Spleen (tissue), 11 donors: ENCODE measurements around the gene ELP6. TPM values are rescaled to one million over a fixed set of nuclear protein-coding genes. Genes with fewer than 3 reads are reported as not detected.

Source experiments
- DNase-seq: peaks from one replicate; pipeline ENCODE4 v3.0.0-alpha.2; 2020
- H3K27ac ChIP-seq, 8 donors: fragments of 200-600 bp; sonication (generic) in 7 of 8; 1 replicate in 4 of 8; 2 replicates in 4 of 8; pipeline versions ENCODE4 v1.5.0 to v1.8.0; 2016 to 2021; ENCODE audit warnings: inconsistent platforms in 4 of 8, mild to moderate bottlenecking in 4 of 8, moderate library complexity in 1 of 8
- H3K27me3 ChIP-seq, 7 donors: fragments of 200-600 bp; sonication (generic) in 6 of 7; replicated peaks in 1 of 7; 1 replicate in 4 of 7; 2 replicates in 3 of 7; pipeline versions ENCODE4 v1.5.0 to v1.8.0; 2016 to 2021; ENCODE audit warnings: inconsistent platforms in 3 of 7, mild to moderate bottlenecking in 1 of 7
- H3K36me3 ChIP-seq, 6 donors: fragments of 200-600 bp; sonication (generic) in 5 of 6; 1 replicate in 4 of 6; 2 replicates in 2 of 6; pipeline versions ENCODE4 v1.5.0 to v1.8.0; 2016 to 2021; ENCODE audit warnings: inconsistent platforms in 2 of 6
- H3K4me1 ChIP-seq, 6 donors: fragments of 200-600 bp; sonication (generic) in 5 of 6; 1 replicate in 3 of 6; 2 replicates in 3 of 6; pipeline versions ENCODE4 v1.5.0 to v1.8.0; 2016 to 2021; ENCODE audit warnings: inconsistent platforms in 3 of 6
- H3K4me3 ChIP-seq, 8 donors: fragments of 200-600 bp; sonication (generic) in 7 of 8; 1 replicate in 4 of 8; 2 replicates in 4 of 8; pipeline versions ENCODE4 v1.5.0 to v1.8.0; 2016 to 2021; ENCODE audit warnings: inconsistent platforms in 4 of 8, mild to moderate bottlenecking in 4 of 8, moderate library complexity in 2 of 8
- H3K9me3 ChIP-seq, 8 donors: fragments of 200-600 bp; sonication (generic) in 7 of 8; 1 replicate in 4 of 8; 2 replicates in 4 of 8; pipeline versions ENCODE4 v1.5.0 to v1.8.0; 2016 to 2021; ENCODE audit warnings: inconsistent platforms in 4 of 8
- POLR2A ChIP-seq, 3 donors: fragments of 450-650 bp; IDR thresholded peaks; one replicate each; pipeline ENCODE4 v1.5.1; 2017; ENCODE audit warnings: antibody characterized with exemption in 3 of 3, mild to moderate bottlenecking in 1 of 3
- POLR2AphosphoS5 ChIP-seq, 3 donors: sonication (generic); formaldehyde crosslinking; IDR thresholded peaks; one replicate each; pipeline ENCODE4 v1.5.1; 2017; ENCODE audit warnings: antibody characterized with exemption in 3 of 3
- WGBS, 5 donors: extraction: QIAGEN DNeasy Blood & Tissue Kit in 3 of 5; methylation state at CpG; one replicate each; pipeline versions ENCODE4 v1.1.5 to v1.1.7; 2013 to 2018; 5-methylcytosine and 5-hydroxymethylcytosine counted together
- intact Hi-C: fragments of 100-400 bp; cut with DNase I; formaldehyde crosslinking; loops from one replicate; pipeline ENCODE4 v1.15.0; 2023; ENCODE audit warnings: low total_unique reads
- polyA plus RNA-seq, 3 donors: library from polyadenylated mRNA; stranded (reverse); fragments of 200-250 nt; gene quantifications; one replicate each; pipeline ENCODE4 v1.2.1, GENCODE V29; 2013
- total RNA-seq, 7 donors: library from RNA; depleted of rRNA in 3 of 7; stranded (reverse); fragments of >200 nt in 3 of 7; fragmentation: NEBNext Ultra II Directional in 4 of 7; extraction: Animal tissue kit (Norgen Biotek cat#: 25700) in 4 of 7; gene quantifications; one replicate each; pipeline versions ENCODE4 v1.1.0 to v1.2.1, GENCODE V29; 2016 to 2021
- TF ChIP-seq, protein P1 (sequence below), 11 experiments: fragments of 200-600 bp in 7 of 11; fragments of 450-650 bp in 4 of 11; sonication (generic) in 4 of 11; IDR thresholded peaks in 8 of 11; conservative IDR thresholded peaks in 3 of 11; 1 replicate in 7 of 11; 2 replicates in 4 of 11; pipeline versions ENCODE4 v1.4.0 to v1.8.0; 2016 to 2021; ENCODE audit warnings: antibody characterized with exemption in 11 of 11, inconsistent platforms in 4 of 11, mild to moderate bottlenecking in 1 of 11
- donor health status: healthy with polysubstance abuse.
- donor health status: DM: no; HTN: no; CAD: no; lungs with moderate emphysema.
- donor health status: DM: no; HTN: no; CAD: no.
- donor health status: Bipolar disorder and iron deficiency.
- donor health status: healthy.
- donor health status: DM: no; HTN: no; CAD: no.
- donor health status: DM: yes; HTN: yes; CAD: no.

ELP6 gene
- total and polyA plus RNA-seq, 10 donors, result 16.6 to 35.6 (median 25.7) TPM

DNA sequence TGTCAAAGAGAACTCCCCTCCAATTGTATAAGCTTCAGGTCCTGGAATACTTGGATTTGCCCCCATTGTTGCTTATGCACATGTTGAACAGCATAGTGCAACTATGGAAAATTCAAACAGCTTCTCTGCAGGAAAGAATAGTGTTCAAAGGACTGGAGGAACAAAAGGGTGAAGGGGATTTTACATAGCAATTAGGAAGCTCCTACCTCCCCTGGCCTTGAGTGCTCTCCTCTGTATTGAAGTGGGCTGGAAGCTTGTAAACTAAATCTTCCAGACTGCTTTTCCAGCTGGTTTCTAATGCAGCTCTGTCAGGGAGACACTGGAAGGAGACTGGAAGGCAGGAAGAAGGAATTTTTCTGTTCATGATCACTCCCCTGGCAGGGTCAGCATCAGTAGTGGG lies 7.2 kb upstream of the ELP6 start:
- Histone ChIP-seq H3K27ac (no peak overlapping the region), H3K4me3 (no peak overlapping the region), H3K36me3 (no peaks in the 10 kb centered on the region), H3K27me3 (no peaks in the 10 kb centered on the region), H3K9me3 (no peaks in the 10 kb centered on the region), H3K4me1 (peaks cover 0 to 9% (median 5%) of the 10 kb centered on the region in 6 donors)
- TF ChIP-seq, protein P1, sequence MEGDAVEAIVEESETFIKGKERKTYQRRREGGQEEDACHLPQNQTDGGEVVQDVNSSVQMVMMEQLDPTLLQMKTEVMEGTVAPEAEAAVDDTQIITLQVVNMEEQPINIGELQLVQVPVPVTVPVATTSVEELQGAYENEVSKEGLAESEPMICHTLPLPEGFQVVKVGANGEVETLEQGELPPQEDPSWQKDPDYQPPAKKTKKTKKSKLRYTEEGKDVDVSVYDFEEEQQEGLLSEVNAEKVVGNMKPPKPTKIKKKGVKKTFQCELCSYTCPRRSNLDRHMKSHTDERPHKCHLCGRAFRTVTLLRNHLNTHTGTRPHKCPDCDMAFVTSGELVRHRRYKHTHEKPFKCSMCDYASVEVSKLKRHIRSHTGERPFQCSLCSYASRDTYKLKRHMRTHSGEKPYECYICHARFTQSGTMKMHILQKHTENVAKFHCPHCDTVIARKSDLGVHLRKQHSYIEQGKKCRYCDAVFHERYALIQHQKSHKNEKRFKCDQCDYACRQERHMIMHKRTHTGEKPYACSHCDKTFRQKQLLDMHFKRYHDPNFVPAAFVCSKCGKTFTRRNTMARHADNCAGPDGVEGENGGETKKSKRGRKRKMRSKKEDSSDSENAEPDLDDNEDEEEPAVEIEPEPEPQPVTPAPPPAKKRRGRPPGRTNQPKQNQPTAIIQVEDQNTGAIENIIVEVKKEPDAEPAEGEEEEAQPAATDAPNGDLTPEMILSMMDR (IDR thresholded peaks at IDR 0.05 in 8 of 11, conservative IDR thresholded peaks at IDR 0.05 in 3 of 11), result no peak
- intact Hi-C loops, result loop anchor here (5.0 kb wide), 1 partner anchor 267 kb away; no protein-coding TSS in a partner anchor
- no peak for DNase-seq

GRCh38 chr3:47517937-47518336 lies 4.4 kb upstream of the ELP6 start:
- Histone ChIP-seq H3K36me3 (no peaks in the 10 kb centered on the region), H3K27ac (no peak overlapping the region), H3K9me3 (no peaks in the 10 kb centered on the region), H3K4me3 (no peak overlapping the region), H3K4me1 (peaks cover 0 to 16% (median 12%) of the 10 kb centered on the region in 6 donors), H3K27me3 (no peaks in the 10 kb centered on the region)
- WGBS, 5 donors, result 85 to 97% (median 95%) methylated on average over 2 of the region's 2 CpGs
- no peak for TF ChIP-seq POLR2A (IDR thresholded peaks at IDR 0.05)
- TF ChIP-seq POLR2AphosphoS5 (IDR thresholded peaks at IDR 0.05), result no peak
- TF ChIP-seq, protein P1 (IDR thresholded peaks at IDR 0.05 in 8 of 11, conservative IDR thresholded peaks at IDR 0.05 in 3 of 11), result no peak
- intact Hi-C loops, result no loop called here
- DNase-seq, result no peak

DNA sequence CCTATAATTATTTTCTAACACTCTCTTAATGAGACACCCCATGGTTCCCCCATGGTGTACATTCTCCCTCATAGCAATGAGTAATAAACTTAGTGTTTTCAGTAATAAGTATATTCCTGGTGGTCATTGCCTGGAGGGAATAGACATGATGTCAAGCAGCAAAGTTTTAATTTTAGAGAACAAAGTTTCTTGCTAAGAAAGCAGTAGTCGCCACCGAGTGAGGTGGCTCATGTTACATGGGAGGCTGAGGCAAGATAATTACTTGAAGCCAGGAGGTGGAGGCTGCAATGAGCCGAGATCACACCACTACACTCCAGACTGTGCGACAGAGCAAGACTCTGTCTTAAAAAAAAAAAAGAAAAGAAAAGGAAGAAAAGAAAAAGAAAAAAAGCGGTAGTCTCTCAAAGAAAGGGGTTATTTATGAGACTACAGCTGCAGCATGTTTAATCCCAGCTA lies 2.4 kb upstream of the ELP6 start:
- WGBS, 5 donors, result 76 to 90% (median 86%) methylated on average over 5 of the region's 5 CpGs
- DNase-seq, result no peak
- H3K27ac ChIP-seq, result no peak overlapping the region
- no peaks in the 10 kb centered on the region for H3K27me3 ChIP-seq
- no peaks in the 10 kb centered on the region for H3K9me3 ChIP-seq
- H3K4me3 ChIP-seq, result no peak overlapping the region
- peaks cover 5 to 26% (median 18%) of the 10 kb centered on the region in 6 donors for H3K4me1 ChIP-seq
- TF ChIP-seq POLR2A (IDR thresholded peaks at IDR 0.05) (no peak), POLR2AphosphoS5 (IDR thresholded peaks at IDR 0.05) (no peak)
- TF ChIP-seq, protein P1 (IDR thresholded peaks at IDR 0.05 in 8 of 11, conservative IDR thresholded peaks at IDR 0.05 in 3 of 11), result no peak
- intact Hi-C loops, result no loop called here
- peaks cover 0 to 2% (median 0%) of the 10 kb centered on the region in 6 donors for H3K36me3 ChIP-seq

GRCh38 chr3:47515100-47515499 lies 1.6 kb upstream of the ELP6 start:
- no peak for DNase-seq
- peaks cover 0 to 10% (median 4%) of the 10 kb centered on the region in 6 donors for H3K36me3 ChIP-seq
- 80 to 93% (median 91%) methylated on average over 5 of the region's 5 CpGs for WGBS, 5 donors
- TF ChIP-seq POLR2AphosphoS5 (IDR thresholded peaks at IDR 0.05) (no peak), POLR2A (IDR thresholded peaks at IDR 0.05) (no peak)
- TF ChIP-seq, protein P1 (IDR thresholded peaks at IDR 0.05 in 8 of 11, conservative IDR thresholded peaks at IDR 0.05 in 3 of 11), result no peak
- H3K9me3 ChIP-seq, result no peaks in the 10 kb centered on the region
- peaks cover 5 to 29% (median 18%) of the 10 kb centered on the region in 6 donors for H3K4me1 ChIP-seq
- no peak overlapping the region for H3K27ac ChIP-seq
- H3K4me3 ChIP-seq, result no peak overlapping the region
- H3K27me3 ChIP-seq, result no peaks in the 10 kb centered on the region
- intact Hi-C loops, result no loop called here
